Endothelial cell (in vitro differentiated cells): ENCODE data around the gene PBRM1. TPM values are rescaled to one million over a fixed set of nuclear protein-coding genes. Genes with fewer than 3 reads are reported as not detected.

ENCODE experiments used
- DNase-seq: peaks from one replicate; pipeline ENCODE4 v3.0.0; 2021; ENCODE audit warnings: low spot score
- H3K27ac Mint-ChIP-seq: one replicate; pipeline ENCODE4 v1.8.0; 2021; ENCODE audit warnings: mixed read lengths, inconsistent platforms; ENCODE audit not compliant: unreplicated experiment
- H3K27me3 Mint-ChIP-seq: one replicate; pipeline ENCODE4 v1.8.0; 2021; ENCODE audit warnings: mild to moderate bottlenecking, moderate library complexity, mixed read lengths, inconsistent platforms; ENCODE audit not compliant: unreplicated experiment
- H3K36me3 Mint-ChIP-seq: one replicate; pipeline ENCODE4 v1.8.0; 2021; ENCODE audit warnings: mild to moderate bottlenecking, low read depth, mixed read lengths, inconsistent platforms; ENCODE audit not compliant: unreplicated experiment
- H3K4me1 Mint-ChIP-seq: one replicate; pipeline ENCODE4 v1.8.0; 2021; ENCODE audit warnings: mild to moderate bottlenecking, mixed read lengths, inconsistent platforms; ENCODE audit not compliant: unreplicated experiment
- H3K4me3 Mint-ChIP-seq: one replicate; pipeline ENCODE4 v1.8.0; 2021; ENCODE audit warnings: mild to moderate bottlenecking, mixed read lengths, inconsistent platforms; ENCODE audit not compliant: unreplicated experiment
- H3K9me3 Mint-ChIP-seq: one replicate; pipeline ENCODE4 v1.8.0; 2021; ENCODE audit warnings: mixed read lengths, inconsistent platforms; ENCODE audit not compliant: unreplicated experiment
- CTCF ChIP-seq: fragments of 200-600 bp; sonication (generic); IDR thresholded peaks from one replicate; pipeline ENCODE4 v1.5.0; 2021; ENCODE audit warnings: antibody characterized with exemption; ENCODE audit not compliant: unreplicated experiment
- total RNA-seq: library from RNA; stranded (reverse); fragmentation: NEBNext Ultra II Directional; extraction: Animal tissue kit (Norgen Biotek cat#: 25700); gene quantifications from one replicate; pipeline ENCODE4 v1.2.1, GENCODE V29; 2021; ENCODE audit not compliant: unreplicated experiment

PBRM1 gene
- total RNA-seq, 1 donor from 2014 or later, result 68.7 TPM

- Mint-ChIP-seq H3K36me3 (peaks cover 4% of the 10 kb centered on the region), H3K4me1 (peaks cover 4% of the 10 kb centered on the region), H3K27me3 (no peaks in the 10 kb centered on the region), H3K9me3 (no peaks in the 10 kb centered on the region), H3K4me3 (no peak overlapping the region), H3K27ac (no peak overlapping the region)
- DNase-seq, result no peak
- TF ChIP-seq CTCF, result no peak
These were observed 49.0 kb downstream of the PBRM1 start for GRCh38 chr3:52636673-52637072.

- H3K27ac Mint-ChIP-seq, result no peak overlapping the region
- H3K4me3 Mint-ChIP-seq, result no peak overlapping the region
- H3K9me3 Mint-ChIP-seq, result no peaks in the 10 kb centered on the region
- no peak for TF ChIP-seq CTCF
- H3K4me1 Mint-ChIP-seq, result peaks cover 4% of the 10 kb centered on the region
- no peak for DNase-seq
- H3K36me3 Mint-ChIP-seq, result peaks cover 9% of the 10 kb centered on the region
- no peaks in the 10 kb centered on the region for H3K27me3 Mint-ChIP-seq
These were observed 51.9 kb downstream of the PBRM1 start for GRCh38 chr3:52633786-52634185.

- DNase-seq, result no peak
- H3K36me3 Mint-ChIP-seq, result peaks cover 11% of the 10 kb centered on the region
- no peak overlapping the region for H3K27ac Mint-ChIP-seq
These were observed 60.7 kb downstream of the PBRM1 start for GRCh38 chr3:52625041-52625440.

GRCh38 chr3:52623234-52623792, 62.4 kb downstream of the PBRM1 start:
- no peak for TF ChIP-seq CTCF
- Mint-ChIP-seq H3K36me3 (peaks cover 6% of the 10 kb centered on the region), H3K27me3 (no peaks in the 10 kb centered on the region), H3K9me3 (no peaks in the 10 kb centered on the region), H3K27ac (no peak overlapping the region), H3K4me3 (no peak overlapping the region), H3K4me1 (peaks cover 20% of the 10 kb centered on the region)
- no peak for DNase-seq

More at GRCh38 chr3:52625041-52625440, 60.7 kb downstream of the PBRM1 start:
- no peak for TF ChIP-seq CTCF
- Mint-ChIP-seq H3K4me3 (no peak overlapping the region), H3K9me3 (no peaks in the 10 kb centered on the region), H3K4me1 (peaks cover 14% of the 10 kb centered on the region), H3K27me3 (no peaks in the 10 kb centered on the region)

- Mint-ChIP-seq H3K36me3 (peaks cover 5% of the 10 kb centered on the region), H3K27me3 (no peaks in the 10 kb centered on the region), H3K9me3 (no peaks in the 10 kb centered on the region), H3K4me1 (peaks cover 20% of the 10 kb centered on the region), H3K4me3 (no peak overlapping the region), H3K27ac (peak overlapping the region; percentile 82)
- no peak for TF ChIP-seq CTCF
- no peak for DNase-seq
These were observed 65.1 kb downstream of the PBRM1 start for GRCh38 chr3:52620580-52620979.
